Suprapubic skin (tissue), 4 donors: Measurements from ENCODE around the gene DIO2. TPM values are rescaled to one million over a fixed set of nuclear protein-coding genes. Genes with fewer than 3 reads are reported as not detected.

Source experiments
- DNase-seq, 2 donors: peaks; one replicate each; pipeline ENCODE4 v3.0.0-alpha.2; 2019; ENCODE audit warnings: low spot score in 2 of 2
- H3K27ac ChIP-seq: fragments of 200-600 bp; sonication (generic); one replicate; pipeline ENCODE4 v1.5.1; 2019
- H3K27me3 ChIP-seq: fragments of 200-600 bp; sonication (generic); one replicate; pipeline ENCODE4 v1.5.1; 2019
- H3K36me3 ChIP-seq: fragments of 200-600 bp; sonication (generic); one replicate; pipeline ENCODE4 v1.5.1; 2019
- H3K4me1 ChIP-seq: fragments of 200-600 bp; sonication (generic); one replicate; pipeline ENCODE4 v1.5.1; 2019
- H3K4me3 ChIP-seq: fragments of 200-600 bp; sonication (generic); one replicate; pipeline ENCODE4 v1.5.1; 2019; ENCODE audit warnings: mild to moderate bottlenecking
- H3K9me3 ChIP-seq: fragments of 200-600 bp; sonication (generic); one replicate; pipeline ENCODE4 v1.5.1; 2019
- CTCF ChIP-seq, 2 donors: fragments of 200-600 bp in 1 of 2; fragments of 450-650 bp in 1 of 2; sonication (generic) in 1 of 2; IDR thresholded peaks; one replicate each; pipeline ENCODE4 v1.5.1; 2016 to 2019; ENCODE audit warnings: antibody characterized with exemption in 2 of 2, mild to moderate bottlenecking in 1 of 2, moderate library complexity in 1 of 2
- EP300 ChIP-seq: sonication (generic); formaldehyde crosslinking; IDR thresholded peaks from one replicate; pipeline ENCODE4 v1.6.1; 2017; ENCODE audit warnings: antibody characterized with exemption
- POLR2A ChIP-seq, 2 donors: fragments of 450-650 bp; IDR thresholded peaks; one replicate each; pipeline ENCODE4 v1.6.1; 2017; ENCODE audit warnings: antibody characterized with exemption in 2 of 2, mild to moderate bottlenecking in 2 of 2, moderate library complexity in 2 of 2
- POLR2AphosphoS5 ChIP-seq, 3 donors: sonication (generic); formaldehyde crosslinking; IDR thresholded peaks; one replicate each; pipeline ENCODE4 v1.6.1; 2017; ENCODE audit warnings: antibody characterized with exemption in 3 of 3
- WGBS: methylation state at CpG from one replicate; pipeline ENCODE4 v1.1.5; 2018; 5-methylcytosine and 5-hydroxymethylcytosine counted together
- total RNA-seq, 4 donors: library from RNA; depleted of rRNA; stranded (reverse); fragments of >200 nt; gene quantifications; one replicate each; pipeline ENCODE4 v1.1.0, GENCODE V29; 2016

Gene DIO2
- total RNA-seq, 4 donors from 2014 or later = 7.5 to 28.7 (median 16.2) TPM

DNA sequence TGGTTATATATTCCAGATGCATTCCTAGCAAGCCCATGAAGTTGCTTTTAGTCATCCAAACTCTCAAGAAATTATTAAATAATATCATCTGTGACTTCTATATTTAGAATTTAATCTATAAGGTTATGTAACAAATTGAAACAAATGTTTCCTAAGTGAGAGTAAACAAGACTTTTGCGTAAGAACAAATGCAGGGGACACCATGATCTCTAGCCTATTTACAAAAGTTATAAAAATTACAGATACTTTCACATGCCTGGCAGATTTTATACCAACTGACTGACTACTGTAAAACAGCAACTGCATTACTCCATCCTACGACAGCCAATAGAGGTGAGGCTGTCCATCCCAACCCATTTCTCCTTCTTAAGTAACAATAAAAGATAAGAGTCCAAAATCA is 20.4 kb upstream of the DIO2 start:
- Histone ChIP-seq H3K27ac (no peak overlapping the region), H3K36me3 (no peaks in the 10 kb centered on the region), H3K4me3 (no peak overlapping the region), H3K27me3 (no peaks in the 10 kb centered on the region), H3K4me1 (no peaks in the 10 kb centered on the region), H3K9me3 (peaks cover 8% of the 10 kb centered on the region)
- 83% methylated on average over 2 of the region's 2 CpGs for WGBS
- no peak for DNase-seq
- TF ChIP-seq EP300 (no peak), POLR2AphosphoS5 (IDR thresholded peaks at IDR 0.05) (no peak), POLR2A (IDR thresholded peaks at IDR 0.05) (no peak), CTCF (IDR thresholded peaks at IDR 0.05) (no peak)

GRCh38 chr14:80223696-80224465 is 12.6 kb upstream of the DIO2 start:
- Histone ChIP-seq H3K4me3 (no peak overlapping the region), H3K4me1 (no peaks in the 10 kb centered on the region), H3K36me3 (no peaks in the 10 kb centered on the region), H3K27me3 (no peaks in the 10 kb centered on the region), H3K27ac (no peak overlapping the region), H3K9me3 (no peaks in the 10 kb centered on the region)
- DNase-seq = no peak
- WGBS = 86% methylated on average over 3 of the region's 3 CpGs
- TF ChIP-seq CTCF (IDR thresholded peaks at IDR 0.05) (no peak), POLR2A (IDR thresholded peaks at IDR 0.05) (no peak), EP300 (no peak), POLR2AphosphoS5 (IDR thresholded peaks at IDR 0.05) (no peak)

DNA sequence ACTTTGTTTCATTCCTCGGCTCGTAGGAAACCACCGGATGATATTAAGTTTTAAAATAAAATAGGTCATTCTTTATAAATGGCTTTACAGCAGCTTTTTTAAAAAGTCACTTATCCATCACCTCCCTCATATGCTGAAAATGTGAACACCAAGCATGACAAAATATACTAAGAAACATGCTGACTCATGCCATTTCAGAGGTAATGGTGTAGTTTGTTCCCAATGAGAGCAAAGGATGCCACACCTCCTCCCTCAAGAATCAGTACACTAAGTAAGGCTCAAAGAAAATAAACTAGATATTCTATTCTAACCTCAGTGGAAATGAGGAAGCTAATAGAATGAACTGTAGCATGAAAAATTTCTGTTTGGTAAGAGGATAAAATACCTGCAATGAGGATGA is 5.5 kb upstream of the DIO2 start:
- DNase-seq = no peak
- Histone ChIP-seq H3K4me3 (no peak overlapping the region), H3K27me3 (no peaks in the 10 kb centered on the region), H3K27ac (no peak overlapping the region), H3K4me1 (no peaks in the 10 kb centered on the region), H3K36me3 (no peaks in the 10 kb centered on the region), H3K9me3 (no peaks in the 10 kb centered on the region)
- no peak for TF ChIP-seq CTCF (IDR thresholded peaks at IDR 0.05)
- no peak for TF ChIP-seq POLR2AphosphoS5 (IDR thresholded peaks at IDR 0.05)
- TF ChIP-seq POLR2A (IDR thresholded peaks at IDR 0.05) = no peak
- no peak for TF ChIP-seq EP300
- 91% methylated on average over 3 of the region's 3 CpGs for WGBS

GRCh38 chr14:80215756-80216581 is 4.7 kb upstream of the DIO2 start:
- Histone ChIP-seq H3K27ac (no peak overlapping the region), H3K36me3 (no peaks in the 10 kb centered on the region), H3K4me1 (no peaks in the 10 kb centered on the region), H3K27me3 (no peaks in the 10 kb centered on the region), H3K9me3 (no peaks in the 10 kb centered on the region), H3K4me3 (no peak overlapping the region)
- 62% methylated on average over 10 of the region's 10 CpGs for WGBS
- TF ChIP-seq EP300 = no peak
- TF ChIP-seq POLR2AphosphoS5 (IDR thresholded peaks at IDR 0.05) = no peak
- no peak for TF ChIP-seq CTCF (IDR thresholded peaks at IDR 0.05)
- no peak for TF ChIP-seq POLR2A (IDR thresholded peaks at IDR 0.05)
- no peak for DNase-seq

GRCh38 chr14:80215081-80215480 is 3.8 kb upstream of the DIO2 start:
- TF ChIP-seq POLR2A (IDR thresholded peaks at IDR 0.05) = no peak
- TF ChIP-seq POLR2AphosphoS5 (IDR thresholded peaks at IDR 0.05) = no peak
- TF ChIP-seq CTCF (IDR thresholded peaks at IDR 0.05) = no peak
- TF ChIP-seq EP300 = no peak
- no peak overlapping the region for H3K4me3 ChIP-seq
- 75% methylated on average over 4 of the region's 4 CpGs for WGBS
- H3K9me3 ChIP-seq = no peaks in the 10 kb centered on the region
- H3K36me3 ChIP-seq = no peaks in the 10 kb centered on the region
- no peaks in the 10 kb centered on the region for H3K4me1 ChIP-seq
- no peak for DNase-seq
- no peak overlapping the region for H3K27ac ChIP-seq
- no peaks in the 10 kb centered on the region for H3K27me3 ChIP-seq
